IMR-90 (cell line): ENCODE results near the gene MAGI2. TPM values are rescaled to one million over a fixed set of nuclear protein-coding genes. Genes with fewer than 3 reads are reported as not detected.
A peak's percentile ranks its signal among the peaks of the same experiment; 100 is the strongest.

Experiments used
- ATAC-seq: fragments of 200-7000 bp; cut with Tn5 transposase; 2 replicates; pipeline ENCODE4 v1.9.1; 2020; ENCODE audit warnings: low read depth, mild to moderate bottlenecking, moderate library complexity
- BruUV-seq: library from RNA; stranded (reverse); fragments of 400-500 nt; replicated peaks from 2 replicates; lab custom pipeline; 2021; lab: Mats Ljungman, UMichigan
- CTCF ChIA-PET: fragments of 300-600 bp; formaldehyde crosslinking; extraction: SDS; loops from one replicate; lab custom pipeline; 2021; ENCODE audit warnings: antibody characterized with exemption; lab: Yijun Ruan, JAX
- POLR2A ChIA-PET: fragments of 300-600 bp; sonication (Branson Sonifier 250); formaldehyde crosslinking; loops from one replicate; lab custom pipeline; 2022; ENCODE audit warnings: antibody characterized with exemption; ENCODE audit not compliant: unreplicated experiment; lab: Charles Lee
- DNase-seq: peaks from one replicate; pipeline ENCODE4 v3.0.0; 2013
- H2AFZ ChIP-seq: replicated peaks from 2 replicates; pipeline ENCODE3; 2013; ENCODE audit warnings: low read length, mild to moderate bottlenecking; ENCODE audit not compliant: poor library complexity
- H2AK5ac ChIP-seq: 2 replicates; pipeline ENCODE4 v1.6.1; 2013; ENCODE audit warnings: low read depth, low read length, inconsistent platforms
- H2AK9ac ChIP-seq: replicated peaks from 2 replicates; pipeline ENCODE3; 2013; ENCODE audit warnings: mild to moderate bottlenecking, low read depth, low read length, moderate library complexity; ENCODE audit not compliant: poor library complexity
- H2BK120ac ChIP-seq: 2 replicates; pipeline ENCODE4 v1.6.1; 2013; ENCODE audit warnings: low read depth, low read length, inconsistent platforms
- H2BK15ac ChIP-seq: 3 replicates; pipeline ENCODE4 v1.6.1; 2013; ENCODE audit warnings: low read depth, low read length, inconsistent platforms
- H2BK20ac ChIP-seq: 2 replicates; pipeline ENCODE4 v1.6.1; 2013; ENCODE audit warnings: low read depth, mild to moderate bottlenecking, inconsistent platforms, low read length, moderate library complexity
- H2BK5ac ChIP-seq: 2 replicates; pipeline ENCODE4 v1.6.1; 2013; ENCODE audit warnings: mild to moderate bottlenecking, low read depth, low read length, inconsistent platforms; ENCODE audit not compliant: poor library complexity, severe bottlenecking
- H3K14ac ChIP-seq: replicated peaks from 2 replicates; pipeline ENCODE4 v1.6.1; 2013; ENCODE audit warnings: low read depth, low read length, inconsistent platforms
- H3K18ac ChIP-seq: 2 replicates; pipeline ENCODE4 v1.6.1; 2013; ENCODE audit warnings: low read depth, low read length, control low read depth
- H3K23ac ChIP-seq: 2 replicates; pipeline ENCODE4 v1.6.1; 2013; ENCODE audit warnings: low read depth, low read length, inconsistent platforms
- H3K27ac ChIP-seq: 2 replicates; pipeline ENCODE4 v1.5.1; 2013; ENCODE audit warnings: mild to moderate bottlenecking, control low read depth, low read length; ENCODE audit not compliant: insufficient read depth
- H3K27me3 ChIP-seq: 2 replicates; pipeline ENCODE4 v1.6.1; 2013; ENCODE audit warnings: low read length; ENCODE audit not compliant: control insufficient read depth, insufficient read depth
- H3K36me3 ChIP-seq: 2 replicates; pipeline ENCODE4 v1.6.1; 2013; ENCODE audit warnings: low read length, mixed read lengths; ENCODE audit not compliant: control insufficient read depth, insufficient read depth
- H3K4ac ChIP-seq: 2 replicates; pipeline ENCODE4 v1.6.1; 2013; ENCODE audit warnings: low read depth, low read length, inconsistent platforms
- H3K4me1 ChIP-seq: 2 replicates; pipeline ENCODE4 v1.6.1; 2013; ENCODE audit warnings: low read length, mixed read lengths; ENCODE audit not compliant: control insufficient read depth, insufficient read depth
- H3K4me2 ChIP-seq: 2 replicates; pipeline ENCODE4 v1.6.1; 2013; ENCODE audit warnings: low read depth, mild to moderate bottlenecking, control low read depth, low read length, moderate library complexity
- H3K4me3 ChIP-seq: 2 replicates; pipeline ENCODE4 v1.5.1; 2013; ENCODE audit warnings: low read depth, mild to moderate bottlenecking, control low read depth, low read length, moderate library complexity; ENCODE audit not compliant: insufficient read depth
- H3K56ac ChIP-seq: 2 replicates; pipeline ENCODE4 v1.6.1; 2013; ENCODE audit warnings: low read length, inconsistent platforms; ENCODE audit not compliant: insufficient read depth; ENCODE audit errors: extremely low read depth
- H3K79me1 ChIP-seq, 2 experiments: 2 replicates each; pipeline ENCODE4 v1.6.1; 2013; ENCODE audit warnings: low read length in 2 of 2, inconsistent platforms in 1 of 2, low read depth in 1 of 2
- H3K9ac ChIP-seq: 2 replicates; pipeline ENCODE4 v1.6.1; 2013; ENCODE audit warnings: low read depth, low read length, control low read depth
- H3K9me1 ChIP-seq: 2 replicates; pipeline ENCODE4 v1.6.1; 2013; ENCODE audit warnings: low read length, inconsistent platforms; ENCODE audit not compliant: insufficient read depth
- H3K9me3 ChIP-seq: 2 replicates; pipeline ENCODE4 v1.6.1; 2013; ENCODE audit warnings: low read length; ENCODE audit not compliant: control insufficient read depth, insufficient read depth
- H4K20me1 ChIP-seq: 2 replicates; pipeline ENCODE4 v1.6.1; 2013; ENCODE audit warnings: low read length, inconsistent platforms; ENCODE audit not compliant: insufficient read depth
- H4K5ac ChIP-seq: 2 replicates; pipeline ENCODE4 v1.6.1; 2013; ENCODE audit warnings: mild to moderate bottlenecking, low read depth, low read length, control low read depth
- H4K8ac ChIP-seq, 2 experiments: 2 replicates each; pipeline ENCODE4 v1.6.1; 2013; ENCODE audit warnings: low read depth in 2 of 2, low read length in 2 of 2, control low read depth in 1 of 2, inconsistent platforms in 1 of 2
- H4K91ac ChIP-seq: 2 replicates; pipeline ENCODE4 v1.6.1; 2013; ENCODE audit warnings: low read depth, low read length, inconsistent platforms; ENCODE audit not compliant: insufficient read depth
- BHLHE40 ChIP-seq: fragments of 150-350 bp; IDR thresholded peaks from 2 replicates; pipeline ENCODE4 v1.6.1; 2016; ENCODE audit warnings: mild to moderate bottlenecking, low read depth, low read length
- CHD1 ChIP-seq: IDR thresholded peaks from 2 replicates; pipeline ENCODE4 v1.6.1; 2012; ENCODE audit warnings: low read depth, low read length, improper control_type of control experiment
- CTCF ChIP-seq: conservative IDR thresholded peaks from 2 replicates; pipeline ENCODE4 v1.5.1; 2012; ENCODE audit warnings: mild to moderate bottlenecking, low read depth, low read length, improper control_type of control experiment
- ELK1 ChIP-seq: fragments of 150-350 bp; IDR thresholded peaks from 2 replicates; pipeline ENCODE4 v1.6.1; 2016; ENCODE audit warnings: low read depth, mild to moderate bottlenecking, low read length, moderate library complexity, borderline replicate concordance
- FOS ChIP-seq: fragments of 150-350 bp; IDR thresholded peaks from 2 replicates; pipeline ENCODE4 v1.6.1; 2016; ENCODE audit warnings: low read depth, low read length
- MAZ ChIP-seq: IDR thresholded peaks from 2 replicates; pipeline ENCODE4 v1.6.1; 2012; ENCODE audit warnings: low read depth, mild to moderate bottlenecking, low read length, improper control_type of control experiment, moderate library complexity, borderline replicate concordance
- MXI1 ChIP-seq: IDR thresholded peaks from 2 replicates; pipeline ENCODE4 v1.6.1; 2012; ENCODE audit warnings: low read depth, mild to moderate bottlenecking, low read length, moderate library complexity, borderline replicate concordance
- NFE2L2 ChIP-seq: fragments of 150-350 bp; IDR thresholded peaks from 2 replicates; pipeline ENCODE4 v1.6.1; 2016; ENCODE audit warnings: low read depth, mild to moderate bottlenecking, low read length
- POLR2A ChIP-seq: IDR thresholded peaks from 2 replicates; pipeline ENCODE4 v1.6.1; 2012; ENCODE audit warnings: mild to moderate bottlenecking, low read depth, low read length
- RAD21 ChIP-seq: IDR thresholded peaks from 2 replicates; pipeline ENCODE4 v1.6.1; 2012; ENCODE audit warnings: low read length, improper control_type of control experiment
- RFX5 ChIP-seq: IDR thresholded peaks from 2 replicates; pipeline ENCODE4 v1.8.0; 2012; ENCODE audit warnings: low read depth, mild to moderate bottlenecking, low read length, moderate library complexity
- WGBS, 2 experiments: methylation state at CpG; one replicate each; pipeline versions ENCODE4 v1.1.5 to v1.1.7; 2013; ENCODE audit warnings: missing lambda C conversion rate in 2 of 2; ENCODE audit not compliant: insufficient read length in 1 of 2; ENCODE audit errors: extremely low coverage in 2 of 2; 5-methylcytosine and 5-hydroxymethylcytosine counted together
- dilution Hi-C: fragments of 300-500 bp; cut with HindIII; formaldehyde crosslinking; loops from one replicate; pipeline ENCODE4 v1.14.3; 2018; ENCODE audit warnings: low sequenced_read_pairs; ENCODE audit not compliant: unreplicated experiment
- in situ Hi-C: fragments of 300-500 bp; cut with MboI; formaldehyde crosslinking; loops from 3 replicates; pipeline ENCODE4 v1.14.3; 2019; ENCODE audit warnings: low sequenced_read_pairs, inconsistent platforms, mixed read lengths
- intact Hi-C: fragments of 100-400 bp; cut with micrococcal nuclease; formaldehyde crosslinking; loops from 2 replicates; pipeline ENCODE4 v1.10.0; 2022
- polyA plus RNA-seq, 3 experiments: library from polyadenylated mRNA; depleted of rRNA; stranded (reverse); fragments of >200 nt; gene quantifications; 2 replicates each; pipeline ENCODE4 v1.2.3, GENCODE V29; 2012; ENCODE audit warnings: low replicate concordance in 1 of 3
- total RNA-seq: library from RNA; depleted of rRNA; stranded (reverse); fragments of >200 nt; gene quantifications from 2 replicates; pipeline ENCODE4 v1.2.3, GENCODE V29; 2012

The MAGI2 gene
- total and polyA plus RNA-seq, 2 of the 4 experiments (the other 2 are of a cell fraction), result 2.5 to 17.9 TPM

DNA sequence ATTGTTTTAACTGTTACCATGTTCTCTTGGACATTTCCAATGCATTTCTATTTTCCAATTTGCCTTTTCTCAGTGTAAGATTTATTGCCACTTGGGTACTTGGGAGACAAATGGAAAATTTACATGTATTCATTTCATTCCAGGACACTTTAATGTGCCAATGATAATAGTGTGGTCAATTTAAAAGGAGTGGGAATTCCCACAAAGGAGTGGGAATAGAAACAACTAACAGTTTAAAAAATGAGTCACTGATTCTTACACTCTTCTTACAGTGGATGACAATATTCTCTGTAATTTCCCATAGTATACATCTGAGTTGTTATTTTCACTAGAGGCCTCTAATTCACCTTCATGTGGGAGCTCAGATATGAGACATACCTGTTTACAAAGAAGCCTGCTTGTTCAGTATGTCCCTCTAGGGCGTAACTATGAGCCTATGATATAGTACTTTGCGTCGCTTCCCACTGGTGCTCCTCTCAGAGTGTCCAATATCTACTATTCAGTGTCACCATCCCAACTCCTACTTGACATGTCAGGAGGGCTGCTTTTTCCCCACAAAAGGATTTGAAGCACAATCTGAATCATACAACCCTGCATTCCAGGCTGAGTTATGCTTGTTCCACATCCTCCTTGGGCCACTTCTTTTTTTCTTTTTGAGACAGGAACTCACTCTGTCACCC, 1353.6 kb downstream of the MAGI2 start:
- Histone ChIP-seq H4K91ac (peak overlapping the region; percentile 9; the same call in 1 of the 2 replicates), H3K56ac (no peak overlapping the region), H2AK5ac (peak overlapping the region; percentile 16), H3K4me1 (peaks cover 9% of the 10 kb centered on the region), H3K18ac (no peak overlapping the region), H3K23ac (no peak overlapping the region), H3K27ac (no peak overlapping the region), H3K4me2 (no peak overlapping the region; the same call in 1 of the 2 replicates), H3K36me3 (no peaks in the 10 kb centered on the region), H3K9me1 (peaks cover 4% of the 10 kb centered on the region), H3K14ac (0 out of 2 replicates have a peak overlapping the region, but pooled peaks have one; percentile 1), H4K8ac (peak overlapping the region in 1 of 2 experiments; percentile 39; a peak in 1 of 4 replicates), H4K20me1 (no peaks in the 10 kb centered on the region), H2AK9ac (no peak overlapping the region), H3K27me3 (no peaks in the 10 kb centered on the region), H2BK15ac (no peak overlapping the region), H4K5ac (no peak overlapping the region), H3K9me3 (no peaks in the 10 kb centered on the region), H2BK5ac (peak overlapping the region; percentile 81), H3K4ac (peak overlapping the region; percentile 31; the same call in 1 of the 2 replicates), H3K9ac (no peak overlapping the region), H3K4me3 (no peak overlapping the region), H2AFZ (peak overlapping the region; percentile 64), H2BK120ac (peak overlapping the region; percentile 64; the same call in 1 of the 2 replicates), H2BK20ac (peak overlapping the region; percentile 57), H3K79me1 (no peaks in the 10 kb centered on the region)
- ATAC-seq, result peak; percentile 59
- WGBS, 2 experiments, result 87% methylated on average over 3 of the region's 3 CpGs; no CpG with 5 or more reads in 1 of the 2 experiments
- BruUV-seq, result no TSS peak
- in situ Hi-C loops, result no loop called here
- peak; percentile 85 for DNase-seq
- intact Hi-C loops, result no loop called here
- dilution Hi-C loops, result no loop called here
- TF ChIP-seq RAD21, result no peak
- TF ChIP-seq FOS, result peak; percentile 50; the same call in 1 of the 2 replicates
- peak; percentile 50; the same call in 1 of the 2 replicates for TF ChIP-seq BHLHE40
- TF ChIP-seq RFX5, result no peak
- no peak for TF ChIP-seq NFE2L2
- no peak for TF ChIP-seq ELK1
- TF ChIP-seq POLR2A, result no peak
- TF ChIP-seq MAZ, result no peak
- no peak for TF ChIP-seq MXI1
- no peak for TF ChIP-seq CHD1
- TF ChIP-seq CTCF, result no peak
- ChIA-PET CTCF (no interaction called here), POLR2A (no interaction called here)
